GM21619 (cell line): ENCODE results near the gene AOPEP.
A peak's percentile ranks its signal among the peaks of the same experiment; 100 is the strongest.

Experiments
- ATAC-seq: cut with Tn5 transposase; IDR thresholded peaks from one replicate; pipeline ENCODE4 v1.9.1; 2021; ENCODE audit not compliant: unreplicated experiment

The AOPEP gene

GRCh38 chr9:94788570-94789105, 62.1 kb downstream of the AOPEP start:
- ATAC-seq, result no peak

- ATAC-seq, result no peak
Measured at GRCh38 chr9:94791435-94791834, 64.9 kb downstream of the AOPEP start.

GRCh38 chr9:94792511-94792910, 66.0 kb downstream of the AOPEP start:
- ATAC-seq, result no peak

- ATAC-seq, result no peak
Measured at GRCh38 chr9:94794476-94795167, 68.1 kb downstream of the AOPEP start.

GRCh38 chr9:94796687-94797086, 70.2 kb downstream of the AOPEP start:
- ATAC-seq, result no peak

- ATAC-seq, result no peak
Measured at GRCh38 chr9:94798201-94798600, 71.7 kb downstream of the AOPEP start.

GRCh38 chr9:94798708-94799107, 72.2 kb downstream of the AOPEP start:
- no peak for ATAC-seq

- no peak for ATAC-seq
Measured at GRCh38 chr9:94799578-94800264, 73.2 kb downstream of the AOPEP start.

- no peak for ATAC-seq
Measured at GRCh38 chr9:94800424-94801117, 74.1 kb downstream of the AOPEP start.

- no peak for ATAC-seq
Measured at GRCh38 chr9:94801234-94801633, 74.7 kb downstream of the AOPEP start.

- ATAC-seq, result no peak
Measured at GRCh38 chr9:94801681-94802080, 75.2 kb downstream of the AOPEP start.

- ATAC-seq, result no peak
Measured at GRCh38 chr9:94802251-94802650, 75.8 kb downstream of the AOPEP start.

GRCh38 chr9:94802793-94803192, 76.3 kb downstream of the AOPEP start:
- peak; percentile 52 for ATAC-seq

GRCh38 chr9:94804316-94804715, 77.8 kb downstream of the AOPEP start:
- ATAC-seq, result no peak

GRCh38 chr9:94805051-94805489, 78.6 kb downstream of the AOPEP start:
- ATAC-seq, result no peak

GRCh38 chr9:94805585-94805984, 79.1 kb downstream of the AOPEP start:
- no peak for ATAC-seq

GRCh38 chr9:94806307-94806893, 79.9 kb downstream of the AOPEP start:
- ATAC-seq, result no peak

- ATAC-seq, result no peak
Measured at GRCh38 chr9:94807556-94807955, 81.1 kb downstream of the AOPEP start.

- no peak for ATAC-seq
Measured at GRCh38 chr9:94808926-94809700, 82.6 kb downstream of the AOPEP start.

- no peak for ATAC-seq
Measured at GRCh38 chr9:94809778-94810177, 83.3 kb downstream of the AOPEP start.

GRCh38 chr9:94811074-94811473, 84.6 kb downstream of the AOPEP start:
- no peak for ATAC-seq
